Activated CD8-positive, alpha-beta T cell treated with anti-CD3 and anti-CD28 coated beads, Interleukin-2, amount 10 ng/mL, durations not matched to agents 7 days and 5 days (primary cell): ENCODE measurements around the gene MOB3A. TPM values are rescaled to one million over a fixed set of nuclear protein-coding genes. Genes with fewer than 3 reads are reported as not detected.
A peak's percentile ranks its signal among the peaks of the same experiment; 100 is the strongest.

ENCODE experiments used
- ATAC-seq: fragments of 150-1000 bp; cut with Tn5 transposase; one replicate; pipeline ENCODE4 v1.10.0; 2021; ENCODE audit warnings: moderate library complexity
- CTCF ChIA-PET: fragments of 350-600 bp; sonication (Branson Sonifier 250); formaldehyde crosslinking; loops from one replicate; lab custom pipeline; 2021; ENCODE audit warnings: antibody characterized with exemption; lab: Charles Lee
- POLR2A ChIA-PET: fragments of 350-600 bp; sonication (Branson Sonifier 250); formaldehyde crosslinking; loops from one replicate; lab custom pipeline; 2021; ENCODE audit warnings: antibody characterized with exemption; lab: Charles Lee
- DNase-seq: peaks from one replicate; pipeline ENCODE4 v3.0.0-alpha.2; 2020
- H3K27ac Mint-ChIP-seq: one replicate; pipeline ENCODE4 v1.8.0; 2021; ENCODE audit warnings: mild to moderate bottlenecking, mixed read lengths
- H3K27me3 Mint-ChIP-seq: one replicate; pipeline ENCODE4 v1.8.0; 2021; ENCODE audit warnings: low read depth, mixed read lengths
- H3K36me3 Mint-ChIP-seq: one replicate; pipeline ENCODE4 v1.8.0; 2021; ENCODE audit warnings: low read depth, mixed read lengths
- H3K4me1 Mint-ChIP-seq: one replicate; pipeline ENCODE4 v1.8.0; 2021; ENCODE audit warnings: low read depth, mixed read lengths
- H3K4me3 Mint-ChIP-seq: one replicate; pipeline ENCODE4 v1.8.0; 2021; ENCODE audit warnings: mild to moderate bottlenecking, mixed read lengths
- H3K9me3 Mint-ChIP-seq: one replicate; pipeline ENCODE4 v1.8.0; 2022; ENCODE audit warnings: mixed read lengths; ENCODE audit not compliant: insufficient read depth
- total RNA-seq, 2 experiments: library from RNA; stranded (reverse); gene quantifications; one replicate each; pipeline ENCODE4 v1.2.3, GENCODE V29; 2021

The MOB3A gene
- 100 to 1,000 TPM; 235 to 240 TPM for total RNA-seq

DNA sequence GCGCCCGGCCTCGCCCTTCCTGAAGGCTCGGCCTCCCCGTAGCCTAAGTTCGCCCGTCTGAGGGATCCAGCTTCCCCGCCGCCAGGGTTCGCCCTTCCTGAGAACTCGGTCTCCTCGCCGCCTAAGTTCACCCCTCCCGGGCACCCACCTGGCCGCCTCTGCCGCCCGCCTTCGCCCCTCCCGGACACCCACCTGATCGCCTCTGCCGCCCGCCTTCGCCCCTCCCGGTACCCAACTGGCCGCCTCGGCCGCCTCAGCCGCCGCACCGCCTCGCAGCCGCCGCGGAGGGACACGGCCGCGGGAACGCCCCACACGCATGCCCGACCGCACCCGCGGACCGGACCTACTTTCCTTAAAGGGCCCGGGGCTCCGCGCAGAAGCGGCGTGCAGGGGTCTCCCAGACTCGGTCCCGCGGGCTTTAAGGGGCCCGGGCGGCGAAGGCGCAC, at the start of gene MOB3A:
TSS of gene MOB3A (minus strand) at position 293 of the 446 bp plus-strand sequence. CDS start 17,766 bp downstream, outside the sequence.
- ChIA-PET CTCF (interaction anchor here (0.7 to 4.5 kb wide), 8 partner anchors 9 to 361 kb away, joined by 3 to 22 read pairs (median 5); no protein-coding TSS in a partner anchor), POLR2A (interaction anchor here (0.6 to 7.1 kb wide), 4 partner anchors 11 to 47 kb away, joined by 3 to 93 read pairs (median 4); no protein-coding TSS in a partner anchor)
- peaks cover 43% of the 10 kb centered on the region for H3K36me3 Mint-ChIP-seq
- H3K4me3 Mint-ChIP-seq, result peak within 1 kb of the TSS; percentile 82
- peaks cover 30% of the 10 kb centered on the region for H3K4me1 Mint-ChIP-seq
- H3K9me3 Mint-ChIP-seq, result no peaks in the 10 kb centered on the region
- peak within 1 kb of the TSS; percentile 88 for H3K27ac Mint-ChIP-seq
- DNase-seq, result peak; percentile 90
- ATAC-seq, result peak; percentile 63
- no peaks in the 10 kb centered on the region for H3K27me3 Mint-ChIP-seq

DNA sequence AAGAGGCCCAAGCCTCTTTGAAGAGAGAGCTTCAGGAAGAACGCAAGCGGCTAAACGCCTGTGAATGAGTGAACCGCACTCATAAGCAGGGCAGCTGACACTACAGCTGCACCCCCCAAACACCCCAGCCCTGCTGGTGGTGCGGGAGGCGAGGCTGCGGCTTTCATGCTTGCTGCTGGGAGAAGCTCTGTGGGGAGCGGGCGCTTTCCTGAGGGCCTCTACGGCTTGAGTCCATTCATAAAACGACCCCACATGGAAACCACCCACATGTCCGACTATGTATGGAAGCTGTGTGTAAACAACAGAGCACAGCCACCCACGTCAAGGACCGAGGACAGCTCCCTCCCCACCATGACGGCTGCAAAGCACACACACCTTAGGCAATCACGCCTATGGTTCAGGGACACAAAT, 49.7 kb upstream of the MOB3A start:
- Mint-ChIP-seq H3K27ac (peak overlapping the region; percentile 1), H3K9me3 (no peaks in the 10 kb centered on the region), H3K27me3 (no peaks in the 10 kb centered on the region), H3K36me3 (peaks cover 24% of the 10 kb centered on the region), H3K4me1 (peaks cover 48% of the 10 kb centered on the region), H3K4me3 (no peak overlapping the region)
- ChIA-PET POLR2A (interaction anchor here (0.8 kb wide), 1 partner anchor 10 kb away, joined by 5 read pairs; no protein-coding TSS in a partner anchor), CTCF (interaction anchor here (1.3 kb wide), 1 partner anchor 49 kb away, joined by 3 read pairs; no protein-coding TSS in a partner anchor)
- ATAC-seq, result no peak
- peak; percentile 37 for DNase-seq

DNA sequence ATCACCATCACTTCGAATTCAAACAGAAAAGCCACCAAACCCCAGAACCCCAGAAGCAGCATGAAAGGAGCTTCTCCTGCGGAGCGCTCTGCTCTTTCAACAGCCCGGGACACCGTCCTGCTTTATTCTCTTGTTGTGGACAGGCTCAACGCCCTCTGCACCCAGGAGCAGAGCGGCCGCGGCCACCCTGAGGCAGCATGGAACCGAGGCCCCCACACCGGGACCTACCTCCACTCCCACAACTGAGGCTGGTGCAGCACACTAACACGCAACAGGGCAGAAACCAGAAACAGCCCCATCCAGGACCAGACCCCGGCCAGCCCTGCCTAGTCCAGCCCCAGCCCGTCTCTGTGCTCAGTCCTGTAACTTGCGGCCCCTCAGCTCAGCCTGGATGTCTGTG, 48.1 kb upstream of the MOB3A start:
- Mint-ChIP-seq H3K4me3 (no peak overlapping the region), H3K9me3 (no peaks in the 10 kb centered on the region), H3K36me3 (peaks cover 21% of the 10 kb centered on the region), H3K27ac (no peak overlapping the region), H3K4me1 (peaks cover 35% of the 10 kb centered on the region), H3K27me3 (no peaks in the 10 kb centered on the region)
- POLR2A ChIA-PET, result no interaction called here
- no peak for ATAC-seq
- no peak for DNase-seq
- CTCF ChIA-PET, result no interaction called here

DNA sequence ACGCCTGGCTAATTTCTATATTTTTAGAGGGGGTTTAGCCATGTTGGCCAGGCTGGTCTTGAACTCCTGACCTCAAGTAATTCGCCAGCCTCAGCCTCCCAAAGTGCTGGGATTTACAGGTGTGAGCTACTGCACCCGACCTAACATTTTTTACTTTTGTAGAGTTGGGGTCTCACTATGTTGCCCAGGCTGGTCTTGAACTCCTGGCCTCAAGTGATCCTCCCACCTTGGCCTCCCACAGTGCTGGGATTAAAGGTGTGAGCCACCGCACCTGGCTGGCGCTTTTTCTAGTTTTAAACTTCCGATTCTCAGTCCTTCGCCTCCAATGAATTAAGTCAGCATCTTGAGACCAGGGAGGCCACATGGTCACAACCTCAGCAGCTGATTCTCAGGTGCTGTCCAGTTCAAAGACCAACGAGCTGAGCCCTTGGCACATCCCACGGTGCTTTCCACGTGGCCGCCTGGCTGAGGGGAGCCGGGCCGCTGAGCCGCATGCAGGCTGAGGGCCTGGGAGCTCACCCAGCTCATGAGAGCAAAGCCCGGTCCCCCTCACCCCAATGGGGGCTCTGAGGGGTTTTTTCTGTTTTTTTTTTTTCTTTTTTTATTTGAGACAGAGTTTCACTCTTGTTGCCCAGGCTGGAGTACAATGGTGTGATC, 46.2 kb upstream of the MOB3A start:
- no peak overlapping the region for H3K27ac Mint-ChIP-seq
- peaks cover 22% of the 10 kb centered on the region for H3K36me3 Mint-ChIP-seq
- no peaks in the 10 kb centered on the region for H3K27me3 Mint-ChIP-seq
- DNase-seq, result no peak
- H3K4me3 Mint-ChIP-seq, result no peak overlapping the region
- no peak for ATAC-seq
- H3K4me1 Mint-ChIP-seq, result peaks cover 20% of the 10 kb centered on the region
- no peaks in the 10 kb centered on the region for H3K9me3 Mint-ChIP-seq
- CTCF ChIA-PET, result no interaction called here
- POLR2A ChIA-PET, result no interaction called here

DNA sequence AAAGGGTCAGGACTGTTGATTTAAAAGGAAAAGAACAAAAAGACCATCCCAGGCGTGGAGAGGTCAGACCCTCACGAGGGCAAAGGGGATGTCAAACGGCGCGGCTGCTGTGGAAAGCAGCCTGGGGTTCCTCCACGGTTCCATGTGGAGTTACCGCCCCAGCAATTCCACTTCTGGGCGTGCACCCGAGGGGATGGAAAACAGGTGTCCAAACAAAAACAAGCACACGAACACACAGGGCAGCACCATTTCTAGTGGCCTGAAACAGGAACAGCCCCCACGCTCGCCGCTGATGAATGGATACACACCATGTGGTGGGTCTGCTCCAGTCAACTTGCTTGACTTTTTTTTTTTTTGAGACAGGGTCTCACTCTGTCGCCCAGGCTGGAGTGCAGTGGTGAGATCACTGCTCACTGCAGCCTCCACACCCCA, 44.0 kb upstream of the MOB3A start:
- DNase-seq (no peak), ATAC-seq (no peak)
- POLR2A ChIA-PET, result no interaction called here
- Mint-ChIP-seq H3K4me3 (no peak overlapping the region), H3K4me1 (peaks cover 3% of the 10 kb centered on the region), H3K27ac (no peak overlapping the region), H3K36me3 (peaks cover 22% of the 10 kb centered on the region), H3K9me3 (no peaks in the 10 kb centered on the region), H3K27me3 (no peaks in the 10 kb centered on the region)
- CTCF ChIA-PET, result no interaction called here

DNA sequence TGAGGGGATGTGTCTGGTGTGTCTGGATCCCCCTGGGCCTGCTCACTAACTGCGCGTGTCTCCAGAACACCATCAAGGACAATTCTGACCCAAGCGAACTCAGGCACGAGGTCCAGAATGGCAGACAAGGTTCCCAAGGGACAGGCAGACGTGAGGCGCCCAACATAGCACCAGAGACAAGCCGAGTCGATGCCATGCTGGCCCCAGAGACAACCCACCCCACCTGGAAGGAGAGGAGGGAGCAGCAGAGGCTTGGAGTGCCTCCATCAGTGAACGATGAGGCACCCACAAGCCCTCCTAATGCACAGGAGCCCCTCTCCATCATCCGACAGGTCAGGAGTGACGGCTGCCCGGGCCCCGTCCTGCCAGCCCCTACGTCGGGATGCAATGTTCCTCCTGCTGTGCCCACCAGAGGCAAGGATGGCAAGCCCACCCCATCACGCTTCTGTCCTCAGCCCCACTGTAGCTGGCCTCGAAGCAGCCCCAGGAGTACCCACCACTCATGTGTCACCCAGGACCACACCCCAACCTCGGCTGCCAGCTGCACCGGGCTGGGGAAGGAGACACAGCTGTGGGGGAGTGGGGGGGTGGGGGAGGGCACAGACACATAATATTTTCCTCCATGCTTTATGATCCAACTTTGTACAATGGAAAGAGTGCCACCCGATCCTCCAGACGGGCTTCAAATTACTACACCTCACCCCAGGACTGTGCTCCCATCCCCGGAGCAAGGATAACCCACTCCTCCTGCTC, 43.4 kb upstream of the MOB3A start:
- Mint-ChIP-seq H3K4me3 (no peak overlapping the region), H3K9me3 (no peaks in the 10 kb centered on the region), H3K27me3 (no peaks in the 10 kb centered on the region), H3K36me3 (peaks cover 22% of the 10 kb centered on the region), H3K4me1 (no peaks in the 10 kb centered on the region), H3K27ac (no peak overlapping the region)
- DNase-seq (no peak), ATAC-seq (no peak)
- ChIA-PET POLR2A (no interaction called here), CTCF (no interaction called here)

DNA sequence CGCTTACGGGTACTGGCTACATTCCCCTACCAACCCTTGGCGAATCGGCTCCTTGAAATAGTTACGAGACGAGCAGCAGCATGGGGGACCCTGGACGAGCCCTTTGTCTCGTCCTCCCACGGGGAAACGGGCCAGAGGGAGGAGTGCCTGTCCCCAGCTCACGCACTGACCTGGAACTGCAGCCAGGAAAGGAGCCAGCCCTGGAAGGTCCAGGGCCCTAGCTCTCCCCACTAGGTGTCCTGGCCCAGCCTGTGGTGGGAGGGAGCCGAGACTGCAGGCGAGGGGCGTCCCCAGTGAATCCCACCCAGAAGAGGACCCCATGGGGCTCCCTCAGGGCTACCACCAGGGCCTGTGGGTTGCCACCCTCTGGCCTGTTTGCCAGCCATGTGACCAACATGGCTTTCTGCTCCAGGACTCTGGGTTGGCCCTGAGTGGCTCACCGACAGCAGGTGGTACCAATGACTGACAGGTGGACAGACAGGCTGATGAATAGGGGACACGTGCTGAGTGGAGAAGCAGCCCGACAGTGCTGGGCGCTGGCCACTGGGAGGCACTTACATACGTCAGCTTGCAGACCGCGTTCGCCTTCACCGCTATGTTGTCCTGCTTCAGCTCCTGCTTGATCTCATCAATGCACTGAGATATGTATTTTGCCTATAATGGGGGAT, 42.1 kb upstream of the MOB3A start:
- H3K4me3 Mint-ChIP-seq, result no peak overlapping the region
- POLR2A ChIA-PET, result no interaction called here
- H3K9me3 Mint-ChIP-seq, result no peaks in the 10 kb centered on the region
- no peaks in the 10 kb centered on the region for H3K4me1 Mint-ChIP-seq
- H3K27ac Mint-ChIP-seq, result no peak overlapping the region
- H3K27me3 Mint-ChIP-seq, result no peaks in the 10 kb centered on the region
- ATAC-seq, result no peak
- CTCF ChIA-PET, result no interaction called here
- DNase-seq, result no peak
- peaks cover 24% of the 10 kb centered on the region for H3K36me3 Mint-ChIP-seq

DNA sequence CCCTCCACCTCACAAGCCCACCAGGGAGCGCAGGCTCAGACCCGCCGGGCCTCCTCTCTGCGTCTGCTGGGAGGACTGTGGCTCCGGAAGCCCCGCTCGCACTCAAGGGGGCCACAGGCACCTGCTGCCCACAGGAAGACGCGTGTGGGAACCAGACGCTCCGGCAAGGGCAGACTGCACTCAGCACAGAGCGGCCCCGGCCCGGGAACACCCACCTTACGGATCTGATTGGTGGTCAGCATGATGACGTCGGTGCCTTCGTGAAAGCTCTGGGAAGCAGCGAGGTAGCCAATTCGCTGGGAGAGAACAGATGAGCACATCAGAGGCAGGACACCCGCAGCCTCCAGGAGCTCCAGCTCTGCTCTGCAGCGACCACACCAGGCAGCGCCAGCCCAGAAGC, 40.7 kb upstream of the MOB3A start:
- H3K36me3 Mint-ChIP-seq, result peaks cover 34% of the 10 kb centered on the region
- POLR2A ChIA-PET, result no interaction called here
- no peaks in the 10 kb centered on the region for H3K27me3 Mint-ChIP-seq
- H3K9me3 Mint-ChIP-seq, result no peaks in the 10 kb centered on the region
- CTCF ChIA-PET, result interaction anchor here (0.6 kb wide), 1 partner anchor 1667 kb away, joined by 4 read pairs; no protein-coding TSS in a partner anchor
- DNase-seq, result no peak
- H3K4me3 Mint-ChIP-seq, result no peak overlapping the region
- no peak overlapping the region for H3K27ac Mint-ChIP-seq
- no peak for ATAC-seq
- H3K4me1 Mint-ChIP-seq, result no peaks in the 10 kb centered on the region

DNA sequence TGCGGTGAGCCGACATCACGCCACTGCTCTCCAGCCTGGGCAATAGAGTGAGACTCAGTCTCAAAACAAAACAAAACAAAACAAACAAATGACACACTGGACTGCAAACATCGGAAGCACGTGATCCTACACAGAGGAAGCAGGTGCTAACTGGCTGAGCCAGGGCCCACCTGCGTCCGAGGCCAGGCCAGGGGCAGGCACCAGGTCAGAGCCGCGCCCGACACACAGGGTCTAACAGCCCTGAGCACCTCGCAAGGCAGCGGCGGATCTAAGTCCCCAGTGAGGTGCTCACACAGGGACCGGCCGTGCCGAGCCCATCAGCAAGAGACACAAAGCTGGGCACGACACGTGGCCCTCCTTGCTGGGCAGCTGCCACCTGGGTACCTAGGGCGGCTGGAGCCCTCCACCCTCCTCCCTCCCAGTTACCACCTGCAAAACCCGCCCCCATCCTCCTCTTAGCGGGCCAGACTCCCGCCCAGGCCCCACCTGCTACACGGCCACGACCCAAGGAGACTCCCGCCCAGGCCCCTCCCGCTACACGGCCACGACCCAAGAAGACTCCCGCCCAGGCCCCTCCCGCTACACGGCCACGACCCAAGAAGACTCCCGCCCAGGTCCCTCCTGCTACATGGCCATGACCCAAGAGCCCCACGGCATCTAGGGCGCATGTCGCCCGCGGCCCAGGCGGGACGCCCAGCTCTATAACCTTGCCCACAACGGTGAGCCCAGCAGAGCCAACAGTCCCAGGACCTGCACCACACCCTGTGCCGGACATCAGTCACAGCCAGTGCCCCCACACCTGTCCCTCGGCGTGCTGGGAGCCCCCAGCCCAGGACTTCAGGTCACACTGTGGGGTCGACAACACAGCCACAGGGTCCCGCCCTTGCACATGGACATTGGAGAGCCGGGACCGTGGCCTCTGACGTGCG, 39.6 kb upstream of the MOB3A start:
- ChIA-PET POLR2A (interaction anchor here (1.0 kb wide), 1 partner anchor 10 kb away, joined by 5 read pairs; no protein-coding TSS in a partner anchor), CTCF (interaction anchor here (0.6 kb wide), 1 partner anchor 1668 kb away, joined by 4 read pairs; no protein-coding TSS in a partner anchor)
- no peaks in the 10 kb centered on the region for H3K9me3 Mint-ChIP-seq

DNA sequence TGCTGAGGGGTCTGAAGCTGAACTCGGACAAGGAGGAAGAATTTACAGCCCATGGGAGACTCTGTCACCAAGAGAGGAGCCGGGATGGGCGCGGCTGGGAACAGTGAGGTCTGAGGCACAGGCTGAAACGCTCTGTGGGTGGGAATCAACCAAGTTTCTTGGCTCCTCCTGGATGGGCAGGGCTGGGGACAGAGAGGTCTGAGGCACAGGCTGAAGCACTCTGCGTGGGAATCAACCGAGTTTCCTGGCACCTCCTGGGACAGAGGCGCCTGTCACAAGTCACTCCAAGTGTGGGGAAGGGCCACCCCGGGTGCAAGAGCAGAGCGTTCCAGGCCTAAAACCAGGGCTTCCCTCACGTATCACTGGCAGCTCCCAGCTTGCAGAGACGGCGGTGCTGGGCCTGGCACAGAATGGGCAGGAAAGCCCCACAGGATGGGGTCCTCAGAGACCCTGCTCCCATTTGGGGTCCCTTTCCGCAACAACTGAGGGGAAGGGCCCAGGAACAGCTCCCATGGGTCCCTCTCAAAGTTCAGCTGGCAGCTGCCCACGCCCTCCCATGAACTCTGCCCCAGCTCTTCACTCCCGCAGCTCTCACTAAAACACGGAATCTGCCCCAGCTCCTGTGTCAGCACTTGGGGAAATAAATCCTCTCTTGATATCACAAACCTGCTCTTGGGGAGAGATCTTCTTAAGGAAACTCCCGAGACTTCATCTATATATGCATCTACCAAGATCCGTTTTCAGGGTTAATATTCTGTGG, 36.8 kb upstream of the MOB3A start:
- Mint-ChIP-seq H3K4me1 (no peaks in the 10 kb centered on the region), H3K9me3 (no peaks in the 10 kb centered on the region), H3K36me3 (peaks cover 36% of the 10 kb centered on the region), H3K4me3 (no peak overlapping the region), H3K27me3 (no peaks in the 10 kb centered on the region), H3K27ac (no peak overlapping the region)
- CTCF ChIA-PET, result interaction anchor here (0.6 kb wide), 1 partner anchor 113 kb away, joined by 3 read pairs; no protein-coding TSS in a partner anchor
- no peak for DNase-seq
- POLR2A ChIA-PET, result no interaction called here
- no peak for ATAC-seq

More for the DNA sequence above, 39.6 kb upstream of the MOB3A start:
- H3K27ac Mint-ChIP-seq, result no peak overlapping the region
- DNase-seq (no peak), ATAC-seq (no peak)
- peaks cover 39% of the 10 kb centered on the region for H3K36me3 Mint-ChIP-seq
- no peak overlapping the region for H3K4me3 Mint-ChIP-seq
- no peaks in the 10 kb centered on the region for H3K4me1 Mint-ChIP-seq
- H3K27me3 Mint-ChIP-seq, result no peaks in the 10 kb centered on the region
